HCT116 (cell line): ENCODE data around the gene BMP2K.

Experiments used
- CBX3 ChIP-seq: IDR thresholded peaks from 2 replicates; pipeline ENCODE4 v1.6.1; 2012; ENCODE audit warnings: low read depth
- CEBPB ChIP-seq: IDR thresholded peaks from 2 replicates; pipeline ENCODE4 v1.6.1; 2012; ENCODE audit warnings: low read depth
- CTCF ChIP-seq, 3 experiments: fragments of 200-600 bp in 1 of 3; sonication (generic) in 1 of 3; IDR thresholded peaks in 2 of 3; conservative IDR thresholded peaks in 1 of 3; 2 replicates each; pipeline ENCODE4 v1.5.1; 2012 to 2017; ENCODE audit warnings: low read depth in 2 of 3, low read length in 2 of 3, antibody characterized with exemption in 1 of 3, borderline replicate concordance in 1 of 3, control low read depth in 1 of 3, mild to moderate bottlenecking in 1 of 3, mixed read lengths in 1 of 3, mixed run types in 1 of 3, moderate library complexity in 1 of 3; ENCODE audit not compliant: insufficient read depth in 1 of 3
- EGR1 ChIP-seq: IDR thresholded peaks from 2 replicates; pipeline ENCODE4 v1.6.1; 2012; ENCODE audit warnings: low read depth
- ELF1 ChIP-seq: IDR thresholded peaks from 2 replicates; pipeline ENCODE4 v1.6.1; 2012; ENCODE audit warnings: low read depth, borderline replicate concordance
- EZH2phosphoT487 ChIP-seq: fragments of 200-600 bp; IDR thresholded peaks from 2 replicates; pipeline ENCODE4 v1.6.1; 2018; ENCODE audit warnings: antibody characterized with exemption, borderline replicate concordance
- MAX ChIP-seq: IDR thresholded peaks from 2 replicates; pipeline ENCODE4 v1.6.1; 2012
- POLR2A ChIP-seq: IDR thresholded peaks from 2 replicates; pipeline ENCODE4 v1.7.0; 2011; ENCODE audit warnings: borderline replicate concordance; ENCODE audit not compliant: insufficient read depth, insufficient read length; ENCODE audit errors: extremely low read depth
- POLR2AphosphoS5 ChIP-seq: IDR thresholded peaks from 2 replicates; pipeline ENCODE4 v1.6.1; 2011; ENCODE audit warnings: mild to moderate bottlenecking, low read depth, low read length, moderate library complexity
- ZBTB33 ChIP-seq: IDR thresholded peaks from 2 replicates; pipeline ENCODE4 v1.6.1; 2011; ENCODE audit warnings: mild to moderate bottlenecking, low read length, moderate library complexity; ENCODE audit not compliant: insufficient replicate concordance; ENCODE audit errors: extremely low read depth
- ZFX ChIP-seq: fragments of 450-650 bp; IDR thresholded peaks from 2 replicates; pipeline ENCODE4 v1.6.1; 2017

- TF ChIP-seq CTCF (IDR thresholded peaks at IDR 0.05 in 2 of 3, conservative IDR thresholded peaks at IDR 0.05 in 1 of 3; ENCODE audit: borderline replicate concordance in 1 of 3, insufficient read depth in 1 of 3, low read depth in 2 of 3, low read length in 2 of 3), result no peak
- TF ChIP-seq POLR2A, result no peak
- TF ChIP-seq POLR2AphosphoS5, result no peak
- no peak for TF ChIP-seq MAX
- no peak for TF ChIP-seq CBX3
- no peak for TF ChIP-seq ZBTB33
- TF ChIP-seq ZFX, result no peak
- TF ChIP-seq ELF1, result no peak
- TF ChIP-seq EGR1, result no peak
- no peak for TF ChIP-seq EZH2phosphoT487
- no peak for TF ChIP-seq CEBPB
Measured at GRCh38 chr4:78800965-78801364, 24.8 kb downstream of the BMP2K start.
